Measurements from ENCODE around the gene GSPT1. TPM values are rescaled to one million over a fixed set of nuclear protein-coding genes. Genes with fewer than 3 reads are reported as not detected.
"Not testable (repeated sequence)": the region's sequence is repeated elsewhere in the genome, so short reads cannot be mapped to it uniquely, and the experiment has no call there.

GSPT1 gene
- total RNA-seq, 1 donor = 106 TPM

GRCh38 chr16:11824362-11824761, 91.4 kb downstream of the GSPT1 start:
- no peak overlapping the region for H3K4me3 ChIP-seq (ENCODE audit: low read depth, low read length)
- no peak for TF ChIP-seq CTCF (IDR thresholded peaks at IDR 0.05; ENCODE audit: insufficient read depth, low read length)
- DNase-seq (ENCODE audit: low read depth) = no peak

- not testable (repeated sequence) for H3K4me3 ChIP-seq (ENCODE audit: low read depth, low read length); DNase-seq (ENCODE audit: low read depth)
Observed at GRCh38 chr16:11823645-11824044, 92.1 kb downstream of the GSPT1 start.

- no peak for DNase-seq (ENCODE audit: low read depth)
- TF ChIP-seq CTCF (IDR thresholded peaks at IDR 0.05; ENCODE audit: insufficient read depth, low read length) = no peak
Observed at GRCh38 chr16:11819798-11820197, 96.0 kb downstream of the GSPT1 start.

GRCh38 chr16:11818970-11819369, 96.8 kb downstream of the GSPT1 start:
- H3K4me3 ChIP-seq (ENCODE audit: low read depth, low read length); DNase-seq (ENCODE audit: low read depth): not testable (repeated sequence)

More at GRCh38 chr16:11819798-11820197, 96.0 kb downstream of the GSPT1 start:
- no peak overlapping the region for H3K4me3 ChIP-seq (ENCODE audit: low read depth, low read length)

Small RNA genes lying within 50 kb of the gene (small RNA-seq; reads per million reads assigned to genes)
- gene AC007216.5 (not detected), gene COX6CP1 (not detected)

Other genes starting within 250 kb of the GSPT1 start
- 9.2 and 10.1 TPM in 2 replicates for gene SNN, start 247.5 kb downstream of the GSPT1 start, total RNA-seq (ENCODE audit: low replicate concordance)
- gene TXNDC11, start 173.1 kb downstream of the GSPT1 start, total RNA-seq (ENCODE audit: low replicate concordance) = 9.0 and 24.0 TPM in 2 replicates
- gene ZC3H7A, start 118.7 kb downstream of the GSPT1 start, total RNA-seq (ENCODE audit: low replicate concordance) = 31.9 and 106 TPM in 2 replicates
- gene RSL1D1, start 64.4 kb downstream of the GSPT1 start, total RNA-seq (ENCODE audit: low replicate concordance) = 178 and 183 TPM in 2 replicates
- 0.63 and 1.6 TPM in 2 replicates for gene NPIPB2, start 26.1 kb upstream of the GSPT1 start, total RNA-seq (ENCODE audit: low replicate concordance)
- gene TNFRSF17, start 49.3 kb upstream of the GSPT1 start, total RNA-seq (ENCODE audit: low replicate concordance) = not detected in 2 replicates
- 19.0 and 29.7 TPM in 2 replicates for gene SNX29, start 60.8 kb upstream of the GSPT1 start, total RNA-seq (ENCODE audit: low replicate concordance)

All from fibroblast of the aortic adventitia (primary cell).